ENCODE results near the gene ACSL1. TPM values are rescaled to one million over a fixed set of nuclear protein-coding genes. Genes with fewer than 3 reads are reported as not detected.
A peak's percentile ranks its signal among the peaks of the same experiment; 100 is the strongest.
"Not testable (repeated sequence)": the region's sequence is repeated elsewhere in the genome, so short reads cannot be mapped to it uniquely, and the experiment has no call there.

The ACSL1 gene
- total RNA-seq, 1 experiment from 2014 or later, result 11.1 TPM

GRCh38 chr4:184792950-184793555 is 32.7 kb downstream of the ACSL1 start:
- DNase-seq (ENCODE audit: low read depth), result peak; percentile 87

GRCh38 chr4:184792334-184792733 is 33.4 kb downstream of the ACSL1 start:
- DNase-seq (ENCODE audit: low read depth), result peak; percentile 13

- no peak for DNase-seq (ENCODE audit: low read depth)
Measured at GRCh38 chr4:184790826-184791225, 34.9 kb downstream of the ACSL1 start.

GRCh38 chr4:184787766-184788503 is 37.8 kb downstream of the ACSL1 start:
- peak; percentile 5 for DNase-seq (ENCODE audit: low read depth)

- no peak for DNase-seq (ENCODE audit: low read depth)
Measured at GRCh38 chr4:184785813-184786212, 40.0 kb downstream of the ACSL1 start.

- DNase-seq (ENCODE audit: low read depth), result no peak
Measured at GRCh38 chr4:184784628-184785257, 41.0 kb downstream of the ACSL1 start.

- DNase-seq (ENCODE audit: low read depth), result no peak
Measured at GRCh38 chr4:184782731-184783373, 42.9 kb downstream of the ACSL1 start.

- DNase-seq (ENCODE audit: low read depth), result not testable (repeated sequence)
Measured at GRCh38 chr4:184779160-184779559, 46.6 kb downstream of the ACSL1 start.

GRCh38 chr4:184778325-184778724 is 47.4 kb downstream of the ACSL1 start:
- no peak for DNase-seq (ENCODE audit: low read depth)

- no peak for DNase-seq (ENCODE audit: low read depth)
Measured at GRCh38 chr4:184776821-184777220, 48.9 kb downstream of the ACSL1 start.

- no peak for DNase-seq (ENCODE audit: low read depth)
Measured at GRCh38 chr4:184775854-184776555, 49.8 kb downstream of the ACSL1 start.

GRCh38 chr4:184774152-184774551 is 51.6 kb downstream of the ACSL1 start:
- DNase-seq (ENCODE audit: low read depth), result no peak

GRCh38 chr4:184771416-184771815 is 54.4 kb downstream of the ACSL1 start:
- no peak for DNase-seq (ENCODE audit: low read depth)

GRCh38 chr4:184769141-184769765 is 56.5 kb downstream of the ACSL1 start:
- DNase-seq (ENCODE audit: low read depth), result no peak

- DNase-seq (ENCODE audit: low read depth), result no peak
Measured at GRCh38 chr4:184768296-184768695, 57.5 kb downstream of the ACSL1 start.

GRCh38 chr4:184766446-184766845 is 59.3 kb downstream of the ACSL1 start:
- no peak for DNase-seq (ENCODE audit: low read depth)

- no peak for DNase-seq (ENCODE audit: low read depth)
Measured at GRCh38 chr4:184765473-184766340, 60.1 kb downstream of the ACSL1 start.

GRCh38 chr4:184764601-184765000 is 61.2 kb downstream of the ACSL1 start:
- no peak for DNase-seq (ENCODE audit: low read depth)

- no peak for DNase-seq (ENCODE audit: low read depth)
Measured at GRCh38 chr4:184763150-184763780, 62.5 kb downstream of the ACSL1 start.

GRCh38 chr4:184762100-184762499 is 63.7 kb downstream of the ACSL1 start:
- DNase-seq (ENCODE audit: low read depth), result no peak
